Measurements from ENCODE around the gene MYL7. TPM values are rescaled to one million over a fixed set of nuclear protein-coding genes. Genes with fewer than 3 reads are reported as not detected.

MYL7 gene
- polyA plus RNA-seq, 3 donors: not detected

- Histone ChIP-seq H3K9ac (ENCODE audit: insufficient read depth, low read length, poor library complexity, severe bottlenecking) (no peak overlapping the region), H3K4me2 (replicated peaks; ENCODE audit: extremely low read depth, low read length, poor library complexity, severe bottlenecking) (no peak overlapping the region), H2AFZ (ENCODE audit: insufficient read depth, low read depth, low read length, poor library complexity, severe bottlenecking) (no peak overlapping the region), H3K9me3 (replicated peaks in 1 of 2; ENCODE audit: control insufficient read depth in 1 of 2, insufficient read depth in 1 of 2, low read length in 2 of 2) (peaks cover 11 to 13% of the 10 kb centered on the region in 2 donors), H3K27me3 (ENCODE audit: control insufficient read depth in 2 of 2, insufficient read depth in 2 of 2, low read length in 2 of 2) (no peaks in the 10 kb centered on the region), H3K27ac (ENCODE audit: low read depth in 1 of 2, low read length in 2 of 2) (no peak overlapping the region), H3K79me2 (ENCODE audit: insufficient read depth, low read length) (no peaks in the 10 kb centered on the region), H4K20me1 (ENCODE audit: insufficient read depth, low read length) (no peaks in the 10 kb centered on the region), H3K36me3 (replicated peaks in 1 of 2; ENCODE audit: control insufficient read depth in 1 of 2, insufficient read depth in 2 of 2, low read length in 2 of 2) (no peaks in the 10 kb centered on the region), H3K4me3 (replicated peaks in 1 of 3; ENCODE audit: low read depth in 2 of 3, low read length in 3 of 3) (no peak overlapping the region), H3K4me1 (ENCODE audit: control insufficient read depth in 1 of 2, insufficient read depth in 2 of 2, low read length in 2 of 2) (no peaks in the 10 kb centered on the region)
- intact Hi-C loops (cut with micrococcal nuclease): no loop called here
- no peak for TF ChIP-seq CTCF (IDR thresholded peaks at IDR 0.05)
- no peaks in the 10 kb centered on the region for H3K36me3 Mint-ChIP-seq
- no peak for DNase-seq
- peaks cover 5 to 17% (median 13%) of the 10 kb centered on the region in 7 donors for H3K9me3 Mint-ChIP-seq
- no CpG with 5 or more reads among the region's 5 CpGs for WGBS (ENCODE audit: insufficient coverage)
- H3K4me3 Mint-ChIP-seq: no peak overlapping the region
- H3K4me1 Mint-ChIP-seq: no peaks in the 10 kb centered on the region
- H3K27ac Mint-ChIP-seq: no peak overlapping the region
- peaks cover 5 to 8% (median 6%) of the 10 kb centered on the region in 3 donors for H3K27me3 Mint-ChIP-seq (ENCODE audit: low read depth in 3 of 3)
Observed at GRCh38 chr7:44185729-44186128, 44.6 kb upstream of the MYL7 start.

- H3K27me3 Mint-ChIP-seq (ENCODE audit: low read depth in 3 of 3): peaks cover 5 to 8% (median 6%) of the 10 kb centered on the region in 3 donors
- Histone ChIP-seq H3K4me3 (replicated peaks in 1 of 3; ENCODE audit: low read depth in 2 of 3, low read length in 3 of 3) (no peak overlapping the region), H3K27ac (ENCODE audit: low read depth in 1 of 2, low read length in 2 of 2) (no peak overlapping the region), H3K36me3 (replicated peaks in 1 of 2; ENCODE audit: control insufficient read depth in 1 of 2, insufficient read depth in 2 of 2, low read length in 2 of 2) (no peaks in the 10 kb centered on the region), H3K9ac (ENCODE audit: insufficient read depth, low read length, poor library complexity, severe bottlenecking) (no peak overlapping the region), H3K79me2 (ENCODE audit: insufficient read depth, low read length) (no peaks in the 10 kb centered on the region), H4K20me1 (ENCODE audit: insufficient read depth, low read length) (no peaks in the 10 kb centered on the region), H3K9me3 (replicated peaks in 1 of 2; ENCODE audit: control insufficient read depth in 1 of 2, insufficient read depth in 1 of 2, low read length in 2 of 2) (peaks cover 11 to 13% of the 10 kb centered on the region in 2 donors), H3K4me1 (ENCODE audit: control insufficient read depth in 1 of 2, insufficient read depth in 2 of 2, low read length in 2 of 2) (no peaks in the 10 kb centered on the region), H3K4me2 (replicated peaks; ENCODE audit: extremely low read depth, low read length, poor library complexity, severe bottlenecking) (no peak overlapping the region), H2AFZ (ENCODE audit: insufficient read depth, low read depth, low read length, poor library complexity, severe bottlenecking) (no peak overlapping the region), H3K27me3 (ENCODE audit: control insufficient read depth in 2 of 2, insufficient read depth in 2 of 2, low read length in 2 of 2) (no peaks in the 10 kb centered on the region)
- no CpG with 5 or more reads among the region's 2 CpGs for WGBS (ENCODE audit: insufficient coverage)
- no peak overlapping the region for H3K4me3 Mint-ChIP-seq
- H3K9me3 Mint-ChIP-seq: peaks cover 5 to 17% (median 13%) of the 10 kb centered on the region in 7 donors
- H3K36me3 Mint-ChIP-seq: no peaks in the 10 kb centered on the region
- TF ChIP-seq CTCF (IDR thresholded peaks at IDR 0.05): no peak
- DNase-seq: no peak
- intact Hi-C loops (cut with micrococcal nuclease): no loop called here
- H3K27ac Mint-ChIP-seq: no peak overlapping the region
- no peaks in the 10 kb centered on the region for H3K4me1 Mint-ChIP-seq
Observed at GRCh38 chr7:44184873-44185446, 43.8 kb upstream of the MYL7 start.
